Nephron progenitor cell (in vitro differentiated cells): Measurements from ENCODE around the gene GALNT13.

Source experiments
- DNase-seq: peaks from one replicate; pipeline ENCODE4 v3.0.0; 2021
- H3K27ac Mint-ChIP-seq: 2 replicates; pipeline ENCODE4 v1.8.0; 2021; ENCODE audit warnings: mild to moderate bottlenecking, moderate library complexity, mixed read lengths
- H3K27me3 Mint-ChIP-seq: 2 replicates; pipeline ENCODE4 v1.8.0; 2021; ENCODE audit warnings: mild to moderate bottlenecking, low read depth, mixed read lengths; ENCODE audit not compliant: poor library complexity
- H3K36me3 Mint-ChIP-seq: 2 replicates; pipeline ENCODE4 v1.8.0; 2021; ENCODE audit warnings: low read depth, mixed read lengths
- H3K4me1 Mint-ChIP-seq: 2 replicates; pipeline ENCODE4 v1.8.0; 2021; ENCODE audit warnings: mixed read lengths
- H3K4me3 Mint-ChIP-seq: 2 replicates; pipeline ENCODE4 v1.8.0; 2021; ENCODE audit warnings: mild to moderate bottlenecking, moderate library complexity, mixed read lengths
- H3K9me3 Mint-ChIP-seq: 2 replicates; pipeline ENCODE4 v1.8.0; 2021; ENCODE audit warnings: mild to moderate bottlenecking, moderate library complexity, mixed read lengths
- TF ChIP-seq, protein P1 (sequence below): fragments of 200-600 bp; sonication (generic); IDR thresholded peaks from 2 replicates; pipeline ENCODE4 v1.5.0; 2021; ENCODE audit warnings: antibody characterized with exemption

Gene GALNT13

DNA sequence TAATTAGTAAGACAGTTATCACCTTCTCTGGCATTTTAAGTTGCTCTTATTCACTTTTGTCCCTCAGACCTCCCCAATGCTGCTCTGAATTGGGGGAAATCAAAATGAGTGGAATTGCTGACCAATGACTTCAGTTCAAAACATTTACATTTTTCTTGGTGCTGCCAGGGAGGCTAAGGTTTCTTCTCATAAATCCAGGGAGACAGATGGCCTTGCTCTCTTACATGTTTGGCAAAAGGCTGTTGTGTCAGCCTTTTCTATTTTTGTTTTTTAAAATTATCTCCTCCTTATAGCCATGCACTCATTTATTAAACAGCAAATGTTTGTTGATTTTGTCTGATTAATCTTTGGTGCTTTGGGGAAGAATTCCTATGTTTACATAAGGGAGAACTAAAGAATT lies 82.0 kb downstream of the GALNT13 start:
- H3K4me1 Mint-ChIP-seq = peaks cover 5% of the 10 kb centered on the region
- no peak overlapping the region for H3K27ac Mint-ChIP-seq
- no peaks in the 10 kb centered on the region for H3K36me3 Mint-ChIP-seq
- no peaks in the 10 kb centered on the region for H3K9me3 Mint-ChIP-seq
- TF ChIP-seq, protein P1, sequence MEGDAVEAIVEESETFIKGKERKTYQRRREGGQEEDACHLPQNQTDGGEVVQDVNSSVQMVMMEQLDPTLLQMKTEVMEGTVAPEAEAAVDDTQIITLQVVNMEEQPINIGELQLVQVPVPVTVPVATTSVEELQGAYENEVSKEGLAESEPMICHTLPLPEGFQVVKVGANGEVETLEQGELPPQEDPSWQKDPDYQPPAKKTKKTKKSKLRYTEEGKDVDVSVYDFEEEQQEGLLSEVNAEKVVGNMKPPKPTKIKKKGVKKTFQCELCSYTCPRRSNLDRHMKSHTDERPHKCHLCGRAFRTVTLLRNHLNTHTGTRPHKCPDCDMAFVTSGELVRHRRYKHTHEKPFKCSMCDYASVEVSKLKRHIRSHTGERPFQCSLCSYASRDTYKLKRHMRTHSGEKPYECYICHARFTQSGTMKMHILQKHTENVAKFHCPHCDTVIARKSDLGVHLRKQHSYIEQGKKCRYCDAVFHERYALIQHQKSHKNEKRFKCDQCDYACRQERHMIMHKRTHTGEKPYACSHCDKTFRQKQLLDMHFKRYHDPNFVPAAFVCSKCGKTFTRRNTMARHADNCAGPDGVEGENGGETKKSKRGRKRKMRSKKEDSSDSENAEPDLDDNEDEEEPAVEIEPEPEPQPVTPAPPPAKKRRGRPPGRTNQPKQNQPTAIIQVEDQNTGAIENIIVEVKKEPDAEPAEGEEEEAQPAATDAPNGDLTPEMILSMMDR = no peak
- DNase-seq = no peak
- no peak overlapping the region for H3K4me3 Mint-ChIP-seq
- no peaks in the 10 kb centered on the region for H3K27me3 Mint-ChIP-seq

DNA sequence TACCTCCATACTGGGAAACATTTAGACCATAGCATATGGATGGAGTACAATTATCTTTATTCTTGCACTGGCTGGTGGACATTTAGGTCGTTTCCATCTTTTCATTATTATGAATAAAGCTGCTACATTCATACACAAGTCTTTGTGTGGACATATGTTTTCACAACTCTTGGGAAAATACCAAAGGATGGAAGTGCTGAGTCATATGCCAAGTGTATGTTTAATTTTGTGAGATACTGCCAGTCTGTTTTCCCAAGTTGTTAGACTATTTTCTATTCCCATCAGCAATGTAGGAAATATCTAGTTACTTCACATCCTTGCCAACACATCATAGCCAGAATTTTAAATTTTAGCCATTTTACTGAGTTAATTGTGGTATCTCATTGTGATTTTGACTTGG lies 91.5 kb downstream of the GALNT13 start:
- H3K4me1 Mint-ChIP-seq = peaks cover 15% of the 10 kb centered on the region
- no peak overlapping the region for H3K27ac Mint-ChIP-seq
- no peak for DNase-seq
- peaks cover 8% of the 10 kb centered on the region for H3K9me3 Mint-ChIP-seq
- TF ChIP-seq, protein P1 = no peak
- H3K36me3 Mint-ChIP-seq = peaks cover 10% of the 10 kb centered on the region
- no peaks in the 10 kb centered on the region for H3K27me3 Mint-ChIP-seq
- no peak overlapping the region for H3K4me3 Mint-ChIP-seq

DNA sequence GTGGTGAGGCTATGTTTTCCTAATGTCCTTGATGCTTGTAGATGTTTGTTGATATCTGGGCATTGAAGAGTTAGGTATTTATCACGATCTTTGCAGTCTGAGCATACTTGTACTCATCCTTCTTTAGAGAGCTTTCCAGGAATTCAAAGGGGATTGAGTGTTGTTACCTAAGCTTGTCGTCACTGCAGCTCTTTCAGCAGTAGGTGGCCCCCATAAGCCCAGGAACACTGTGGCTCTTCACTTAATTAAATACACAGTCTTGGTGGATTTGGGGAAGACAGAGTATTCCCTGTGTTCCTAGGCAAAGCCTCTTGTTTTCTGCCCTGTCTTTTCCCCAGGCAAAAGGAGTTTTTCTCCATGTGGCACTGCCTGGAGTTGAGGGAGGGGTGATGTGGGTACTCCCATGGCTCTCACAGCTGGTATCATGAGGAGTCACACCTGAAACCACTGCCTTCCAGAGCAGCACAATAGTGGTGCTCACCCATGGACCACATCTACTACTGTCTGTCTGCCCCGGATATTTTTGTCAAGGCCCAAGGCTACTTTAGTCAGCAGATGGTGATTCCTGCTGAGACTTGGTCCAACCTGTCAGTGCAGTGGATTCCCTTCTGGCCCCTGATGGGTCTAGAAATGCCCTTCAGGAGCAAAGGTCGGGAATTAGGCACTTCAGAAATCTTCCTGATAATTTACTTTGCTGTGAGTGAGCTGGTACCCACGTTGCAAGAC lies 95.7 kb downstream of the GALNT13 start:
- Mint-ChIP-seq H3K27ac (no peak overlapping the region), H3K9me3 (peaks cover 4% of the 10 kb centered on the region), H3K4me3 (no peak overlapping the region), H3K27me3 (no peaks in the 10 kb centered on the region), H3K4me1 (no peaks in the 10 kb centered on the region), H3K36me3 (no peaks in the 10 kb centered on the region)
- no peak for DNase-seq
- TF ChIP-seq, protein P1 = no peak

DNA sequence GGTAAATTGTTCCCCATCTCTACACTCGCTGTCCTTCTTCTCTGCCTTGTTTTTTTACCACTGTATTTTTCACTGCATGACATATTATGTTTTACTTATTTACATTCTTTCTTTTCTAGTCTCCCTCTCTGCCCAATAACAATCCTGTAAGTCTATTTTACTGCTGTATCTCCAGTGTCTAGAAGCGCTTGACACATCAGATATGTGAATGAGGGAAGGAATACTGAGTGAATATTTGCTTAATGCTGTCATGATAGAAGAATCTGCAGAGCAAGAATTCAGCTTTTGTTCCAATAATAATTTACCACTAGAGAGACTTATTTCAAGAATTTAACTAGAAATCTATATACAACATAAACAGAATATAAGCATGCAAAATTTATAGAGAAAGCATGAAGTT lies 99.5 kb downstream of the GALNT13 start:
- Mint-ChIP-seq H3K36me3 (no peaks in the 10 kb centered on the region), H3K4me3 (no peak overlapping the region), H3K4me1 (no peaks in the 10 kb centered on the region), H3K27ac (no peak overlapping the region), H3K9me3 (peaks cover 4% of the 10 kb centered on the region), H3K27me3 (no peaks in the 10 kb centered on the region)
- no peak for DNase-seq
- TF ChIP-seq, protein P1 = no peak

DNA sequence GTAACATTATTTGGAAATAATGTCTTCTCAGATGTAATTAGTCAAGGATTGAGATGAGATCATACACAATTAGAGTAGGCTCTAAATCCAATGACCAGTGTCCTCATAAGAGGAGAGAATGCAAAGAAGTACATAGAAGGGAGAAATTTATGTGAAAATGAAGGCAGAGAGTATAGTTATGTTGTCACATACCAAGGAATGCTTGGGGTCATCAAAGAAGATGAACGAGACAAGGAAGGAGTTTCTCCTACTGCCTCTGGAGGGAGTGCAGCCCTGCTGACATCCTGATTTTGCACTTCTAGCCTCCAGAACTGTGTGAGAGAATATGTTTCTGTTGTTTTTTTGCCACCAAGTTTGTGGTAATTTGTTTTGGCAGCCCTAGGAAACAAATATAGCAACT lies 100.1 kb downstream of the GALNT13 start:
- H3K36me3 Mint-ChIP-seq = no peaks in the 10 kb centered on the region
- no peaks in the 10 kb centered on the region for H3K4me1 Mint-ChIP-seq
- no peak overlapping the region for H3K4me3 Mint-ChIP-seq
- no peaks in the 10 kb centered on the region for H3K9me3 Mint-ChIP-seq
- DNase-seq = no peak
- no peaks in the 10 kb centered on the region for H3K27me3 Mint-ChIP-seq
- TF ChIP-seq, protein P1 = no peak
- no peak overlapping the region for H3K27ac Mint-ChIP-seq

DNA sequence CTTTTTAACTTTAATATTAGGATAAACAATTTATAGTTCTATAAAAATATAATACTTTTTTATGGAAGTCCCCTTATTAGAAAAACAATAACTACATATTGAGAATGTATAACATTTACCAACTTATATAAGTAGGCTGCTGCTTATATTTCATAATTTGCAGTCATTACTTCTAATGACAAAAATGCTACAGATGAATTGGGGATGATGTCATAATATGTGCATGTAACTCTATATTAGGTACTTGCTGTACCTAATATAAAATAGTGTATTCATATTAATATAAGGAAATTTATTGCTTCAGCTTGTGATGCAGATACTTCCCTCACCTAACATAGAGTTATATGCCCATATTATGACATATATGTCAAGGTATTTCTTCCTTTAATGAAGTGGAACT lies 100.7 kb downstream of the GALNT13 start:
- Mint-ChIP-seq H3K9me3 (no peaks in the 10 kb centered on the region), H3K27me3 (no peaks in the 10 kb centered on the region), H3K4me1 (no peaks in the 10 kb centered on the region), H3K36me3 (peaks cover 4% of the 10 kb centered on the region), H3K27ac (no peak overlapping the region), H3K4me3 (no peak overlapping the region)
- no peak for DNase-seq
- TF ChIP-seq, protein P1 = no peak
